Fibroblast of lung (primary cell): Measurements from ENCODE around the gene HMGXB4.

ENCODE experiments used
- CTCF ChIP-seq, 2 donors: IDR thresholded peaks in 1 of 2; conservative IDR thresholded peaks in 1 of 2; 1 replicate in 1 of 2; 2 replicates in 1 of 2; pipeline ENCODE4 v1.5.1; 2011 to 2012; ENCODE audit warnings: low read length in 2 of 2, control low read depth in 1 of 2, inconsistent platforms in 1 of 2, low read depth in 1 of 2, mild to moderate bottlenecking in 1 of 2
- EZH2 ChIP-seq: IDR thresholded peaks from 2 replicates; pipeline ENCODE4 v1.5.1; 2012; ENCODE audit warnings: low read length, control low read depth, mild to moderate bottlenecking; ENCODE audit errors: missing control alignments

- no peak for TF ChIP-seq CTCF (conservative IDR thresholded peaks at IDR 0.05 in 1 of 2, IDR thresholded peaks at IDR 0.05 in 1 of 2; ENCODE audit: low read depth in 1 of 2, low read length in 2 of 2)
- TF ChIP-seq EZH2: no peak
Measured at GRCh38 chr22:35332278-35332677, 75.0 kb downstream of the HMGXB4 start.
